Measurements from ENCODE around the gene BAZ1B.

BAZ1B gene, protein sequence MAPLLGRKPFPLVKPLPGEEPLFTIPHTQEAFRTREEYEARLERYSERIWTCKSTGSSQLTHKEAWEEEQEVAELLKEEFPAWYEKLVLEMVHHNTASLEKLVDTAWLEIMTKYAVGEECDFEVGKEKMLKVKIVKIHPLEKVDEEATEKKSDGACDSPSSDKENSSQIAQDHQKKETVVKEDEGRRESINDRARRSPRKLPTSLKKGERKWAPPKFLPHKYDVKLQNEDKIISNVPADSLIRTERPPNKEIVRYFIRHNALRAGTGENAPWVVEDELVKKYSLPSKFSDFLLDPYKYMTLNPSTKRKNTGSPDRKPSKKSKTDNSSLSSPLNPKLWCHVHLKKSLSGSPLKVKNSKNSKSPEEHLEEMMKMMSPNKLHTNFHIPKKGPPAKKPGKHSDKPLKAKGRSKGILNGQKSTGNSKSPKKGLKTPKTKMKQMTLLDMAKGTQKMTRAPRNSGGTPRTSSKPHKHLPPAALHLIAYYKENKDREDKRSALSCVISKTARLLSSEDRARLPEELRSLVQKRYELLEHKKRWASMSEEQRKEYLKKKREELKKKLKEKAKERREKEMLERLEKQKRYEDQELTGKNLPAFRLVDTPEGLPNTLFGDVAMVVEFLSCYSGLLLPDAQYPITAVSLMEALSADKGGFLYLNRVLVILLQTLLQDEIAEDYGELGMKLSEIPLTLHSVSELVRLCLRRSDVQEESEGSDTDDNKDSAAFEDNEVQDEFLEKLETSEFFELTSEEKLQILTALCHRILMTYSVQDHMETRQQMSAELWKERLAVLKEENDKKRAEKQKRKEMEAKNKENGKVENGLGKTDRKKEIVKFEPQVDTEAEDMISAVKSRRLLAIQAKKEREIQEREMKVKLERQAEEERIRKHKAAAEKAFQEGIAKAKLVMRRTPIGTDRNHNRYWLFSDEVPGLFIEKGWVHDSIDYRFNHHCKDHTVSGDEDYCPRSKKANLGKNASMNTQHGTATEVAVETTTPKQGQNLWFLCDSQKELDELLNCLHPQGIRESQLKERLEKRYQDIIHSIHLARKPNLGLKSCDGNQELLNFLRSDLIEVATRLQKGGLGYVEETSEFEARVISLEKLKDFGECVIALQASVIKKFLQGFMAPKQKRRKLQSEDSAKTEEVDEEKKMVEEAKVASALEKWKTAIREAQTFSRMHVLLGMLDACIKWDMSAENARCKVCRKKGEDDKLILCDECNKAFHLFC (N-terminal part only)

DNA sequence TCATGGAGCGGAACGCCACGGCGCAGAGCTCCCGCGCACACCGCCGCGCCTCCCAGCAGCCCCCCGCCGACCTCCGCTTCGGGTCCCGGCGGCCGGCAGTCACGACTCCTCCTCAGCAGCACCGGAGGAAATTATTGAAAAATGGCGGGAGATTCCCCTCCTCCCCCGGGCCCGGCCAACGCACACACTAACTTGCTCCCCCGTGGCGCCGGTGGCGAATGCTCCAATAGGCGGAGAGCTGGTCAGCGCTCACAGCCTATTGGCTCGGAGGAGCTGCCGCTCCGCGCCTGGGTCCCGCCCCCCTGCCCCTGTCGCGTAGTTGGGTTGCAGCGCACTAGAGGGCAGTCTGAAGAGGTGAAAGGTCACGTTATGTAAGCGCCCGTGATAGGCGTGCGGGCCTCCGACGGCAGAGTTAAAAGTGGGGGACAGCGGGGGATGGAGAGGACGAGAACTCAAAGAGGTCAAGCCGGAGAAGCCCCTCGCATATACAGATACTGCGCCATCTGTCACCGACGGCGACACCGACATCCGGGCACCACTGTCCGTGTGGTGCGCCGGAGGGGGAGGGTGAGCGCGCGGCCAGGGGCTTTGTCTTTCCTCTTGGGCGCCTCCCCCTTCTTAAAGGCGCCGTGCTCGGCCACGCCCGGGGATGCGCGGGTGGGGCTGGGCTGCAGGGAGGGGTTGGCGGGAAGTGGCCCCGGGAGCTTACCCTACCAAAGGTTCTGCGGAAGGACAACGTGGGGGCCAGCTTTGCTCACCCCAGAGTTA lies at the start of gene BAZ1B:
Gene BAZ1B (minus strand): TSS at position 189 of the 768 bp plus-strand sequence. CDS start 360 bp downstream, outside the sequence.
- peak; percentile 95 for ATAC-seq
- TF ChIP-seq OSR1 (CRISPR knock-in tag; IDR thresholded peaks at IDR 0.05) = no peak
- TF ChIP-seq ZFP30 (CRISPR knock-in tag; IDR thresholded peaks at IDR 0.05) = no peak
- TF ChIP-seq, protein P1, sequence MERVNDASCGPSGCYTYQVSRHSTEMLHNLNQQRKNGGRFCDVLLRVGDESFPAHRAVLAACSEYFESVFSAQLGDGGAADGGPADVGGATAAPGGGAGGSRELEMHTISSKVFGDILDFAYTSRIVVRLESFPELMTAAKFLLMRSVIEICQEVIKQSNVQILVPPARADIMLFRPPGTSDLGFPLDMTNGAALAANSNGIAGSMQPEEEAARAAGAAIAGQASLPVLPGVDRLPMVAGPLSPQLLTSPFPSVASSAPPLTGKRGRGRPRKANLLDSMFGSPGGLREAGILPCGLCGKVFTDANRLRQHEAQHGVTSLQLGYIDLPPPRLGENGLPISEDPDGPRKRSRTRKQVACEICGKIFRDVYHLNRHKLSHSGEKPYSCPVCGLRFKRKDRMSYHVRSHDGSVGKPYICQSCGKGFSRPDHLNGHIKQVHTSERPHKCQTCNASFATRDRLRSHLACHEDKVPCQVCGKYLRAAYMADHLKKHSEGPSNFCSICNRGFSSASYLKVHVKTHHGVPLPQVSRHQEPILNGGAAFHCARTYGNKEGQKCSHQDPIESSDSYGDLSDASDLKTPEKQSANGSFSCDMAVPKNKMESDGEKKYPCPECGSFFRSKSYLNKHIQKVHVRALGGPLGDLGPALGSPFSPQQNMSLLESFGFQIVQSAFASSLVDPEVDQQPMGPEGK (CRISPR knock-in tag; IDR thresholded peaks at IDR 0.05; ENCODE audit: borderline replicate concordance) = peak; percentile 85; the same call in 1 of the 2 replicates
- peak; percentile 8; the same call in 1 of the 2 replicates for TF ChIP-seq ZNF8 (CRISPR knock-in tag; IDR thresholded peaks at IDR 0.05)
- no peak for TF ChIP-seq ISL1 (CRISPR knock-in tag; IDR thresholded peaks at IDR 0.05)
- TF ChIP-seq, protein P2, sequence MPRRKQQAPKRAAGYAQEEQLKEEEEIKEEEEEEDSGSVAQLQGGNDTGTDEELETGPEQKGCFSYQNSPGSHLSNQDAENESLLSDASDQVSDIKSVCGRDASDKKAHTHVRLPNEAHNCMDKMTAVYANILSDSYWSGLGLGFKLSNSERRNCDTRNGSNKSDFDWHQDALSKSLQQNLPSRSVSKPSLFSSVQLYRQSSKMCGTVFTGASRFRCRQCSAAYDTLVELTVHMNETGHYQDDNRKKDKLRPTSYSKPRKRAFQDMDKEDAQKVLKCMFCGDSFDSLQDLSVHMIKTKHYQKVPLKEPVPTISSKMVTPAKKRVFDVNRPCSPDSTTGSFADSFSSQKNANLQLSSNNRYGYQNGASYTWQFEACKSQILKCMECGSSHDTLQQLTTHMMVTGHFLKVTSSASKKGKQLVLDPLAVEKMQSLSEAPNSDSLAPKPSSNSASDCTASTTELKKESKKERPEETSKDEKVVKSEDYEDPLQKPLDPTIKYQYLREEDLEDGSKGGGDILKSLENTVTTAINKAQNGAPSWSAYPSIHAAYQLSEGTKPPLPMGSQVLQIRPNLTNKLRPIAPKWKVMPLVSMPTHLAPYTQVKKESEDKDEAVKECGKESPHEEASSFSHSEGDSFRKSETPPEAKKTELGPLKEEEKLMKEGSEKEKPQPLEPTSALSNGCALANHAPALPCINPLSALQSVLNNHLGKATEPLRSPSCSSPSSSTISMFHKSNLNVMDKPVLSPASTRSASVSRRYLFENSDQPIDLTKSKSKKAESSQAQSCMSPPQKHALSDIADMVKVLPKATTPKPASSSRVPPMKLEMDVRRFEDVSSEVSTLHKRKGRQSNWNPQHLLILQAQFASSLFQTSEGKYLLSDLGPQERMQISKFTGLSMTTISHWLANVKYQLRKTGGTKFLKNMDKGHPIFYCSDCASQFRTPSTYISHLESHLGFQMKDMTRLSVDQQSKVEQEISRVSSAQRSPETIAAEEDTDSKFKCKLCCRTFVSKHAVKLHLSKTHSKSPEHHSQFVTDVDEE (CRISPR knock-in tag; IDR thresholded peaks at IDR 0.05) = peak; percentile 73; the same call in 1 of the 2 replicates
- 0 out of 2 replicates have a peak, but pooled peaks have one; percentile 66 for TF ChIP-seq CSDC2 (CRISPR knock-in tag; IDR thresholded peaks at IDR 0.05)
- TF ChIP-seq GLIS3 (CRISPR knock-in tag; IDR thresholded peaks at IDR 0.05) = 0 out of 2 replicates have a peak, but pooled peaks have one; percentile 62
- TF ChIP-seq ARNTL (CRISPR knock-in tag; IDR thresholded peaks at IDR 0.05; ENCODE audit: borderline replicate concordance, low read depth) = no peak

DNA sequence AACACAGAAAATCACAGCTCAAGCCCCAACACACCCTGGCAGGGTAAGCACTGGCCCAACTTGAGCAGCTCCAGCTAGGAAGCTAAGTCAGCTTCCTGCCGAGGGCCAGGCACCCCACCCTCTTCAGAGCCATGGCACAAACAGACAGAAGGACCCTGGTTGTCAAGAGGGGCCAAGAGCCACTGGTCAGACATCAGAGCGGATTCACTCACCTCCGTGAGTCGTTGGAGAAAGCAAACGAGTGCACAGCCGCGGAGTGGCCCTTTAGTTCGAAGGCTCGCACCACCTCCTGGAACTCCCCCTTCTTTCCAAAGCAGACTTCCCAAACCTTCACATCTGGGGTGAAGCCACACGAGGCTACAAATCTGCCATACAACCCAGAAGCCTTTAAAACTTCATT lies 48.9 kb upstream of the BAZ1B start:
- TF ChIP-seq, protein P3, sequence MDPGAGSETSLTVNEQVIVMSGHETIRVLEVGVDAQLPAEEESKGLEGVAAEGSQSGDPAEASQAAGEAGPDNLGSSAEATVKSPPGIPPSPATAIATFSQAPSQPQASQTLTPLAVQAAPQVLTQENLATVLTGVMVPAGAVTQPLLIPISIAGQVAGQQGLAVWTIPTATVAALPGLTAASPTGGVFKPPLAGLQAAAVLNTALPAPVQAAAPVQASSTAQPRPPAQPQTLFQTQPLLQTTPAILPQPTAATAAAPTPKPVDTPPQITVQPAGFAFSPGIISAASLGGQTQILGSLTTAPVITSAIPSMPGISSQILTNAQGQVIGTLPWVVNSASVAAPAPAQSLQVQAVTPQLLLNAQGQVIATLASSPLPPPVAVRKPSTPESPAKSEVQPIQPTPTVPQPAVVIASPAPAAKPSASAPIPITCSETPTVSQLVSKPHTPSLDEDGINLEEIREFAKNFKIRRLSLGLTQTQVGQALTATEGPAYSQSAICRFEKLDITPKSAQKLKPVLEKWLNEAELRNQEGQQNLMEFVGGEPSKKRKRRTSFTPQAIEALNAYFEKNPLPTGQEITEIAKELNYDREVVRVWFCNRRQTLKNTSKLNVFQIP (CRISPR knock-in tag; IDR thresholded peaks at IDR 0.05; ENCODE audit: borderline replicate concordance, low read depth) = no peak
- TF ChIP-seq GLIS3 (CRISPR knock-in tag; IDR thresholded peaks at IDR 0.05) = no peak
- no peak for TF ChIP-seq TOX (CRISPR knock-in tag; IDR thresholded peaks at IDR 0.05; ENCODE audit: borderline replicate concordance)
- TF ChIP-seq, protein P4, sequence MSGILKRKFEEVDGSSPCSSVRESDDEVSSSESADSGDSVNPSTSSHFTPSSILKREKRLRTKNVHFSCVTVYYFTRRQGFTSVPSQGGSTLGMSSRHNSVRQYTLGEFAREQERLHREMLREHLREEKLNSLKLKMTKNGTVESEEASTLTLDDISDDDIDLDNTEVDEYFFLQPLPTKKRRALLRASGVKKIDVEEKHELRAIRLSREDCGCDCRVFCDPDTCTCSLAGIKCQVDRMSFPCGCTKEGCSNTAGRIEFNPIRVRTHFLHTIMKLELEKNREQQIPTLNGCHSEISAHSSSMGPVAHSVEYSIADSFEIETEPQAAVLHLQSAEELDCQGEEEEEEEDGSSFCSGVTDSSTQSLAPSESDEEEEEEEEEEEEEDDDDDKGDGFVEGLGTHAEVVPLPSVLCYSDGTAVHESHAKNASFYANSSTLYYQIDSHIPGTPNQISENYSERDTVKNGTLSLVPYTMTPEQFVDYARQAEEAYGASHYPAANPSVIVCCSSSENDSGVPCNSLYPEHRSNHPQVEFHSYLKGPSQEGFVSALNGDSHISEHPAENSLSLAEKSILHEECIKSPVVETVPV (CRISPR knock-in tag; IDR thresholded peaks at IDR 0.05) = no peak
- TF ChIP-seq ZNF70 (CRISPR knock-in tag; IDR thresholded peaks at IDR 0.05) = no peak
- no peak for TF ChIP-seq PPARA (CRISPR knock-in tag; IDR thresholded peaks at IDR 0.05; ENCODE audit: borderline replicate concordance)
- TF ChIP-seq ZC3H10 (CRISPR knock-in tag; IDR thresholded peaks at IDR 0.05) = no peak
- no peak for TF ChIP-seq ESRRG (CRISPR knock-in tag; IDR thresholded peaks at IDR 0.05)
- TF ChIP-seq, protein P1 (CRISPR knock-in tag; IDR thresholded peaks at IDR 0.05; ENCODE audit: borderline replicate concordance) = no peak
- no peak for TF ChIP-seq ZNF8 (CRISPR knock-in tag; IDR thresholded peaks at IDR 0.05)
- no peak for TF ChIP-seq OSR1 (CRISPR knock-in tag; IDR thresholded peaks at IDR 0.05)
- TF ChIP-seq, protein P2 (CRISPR knock-in tag; IDR thresholded peaks at IDR 0.05) = no peak

More for the DNA sequence above, 48.9 kb upstream of the BAZ1B start:
- no peak for ATAC-seq

All from SK-N-SH treated with all-trans-retinoic acid at 6 μM for 48 hours (cell line).